GM18511 (cell line): Measurements from ENCODE around the gene SLC25A51.

ENCODE experiments used
- ATAC-seq: cut with Tn5 transposase; IDR thresholded peaks from one replicate; pipeline ENCODE4 v1.9.1; 2021; ENCODE audit warnings: mild to moderate bottlenecking, moderate library complexity; ENCODE audit not compliant: unreplicated experiment

The SLC25A51 gene

GRCh38 chr9:37938121-37938891, 34.4 kb upstream of the SLC25A51 start:
- no peak for ATAC-seq

DNA sequence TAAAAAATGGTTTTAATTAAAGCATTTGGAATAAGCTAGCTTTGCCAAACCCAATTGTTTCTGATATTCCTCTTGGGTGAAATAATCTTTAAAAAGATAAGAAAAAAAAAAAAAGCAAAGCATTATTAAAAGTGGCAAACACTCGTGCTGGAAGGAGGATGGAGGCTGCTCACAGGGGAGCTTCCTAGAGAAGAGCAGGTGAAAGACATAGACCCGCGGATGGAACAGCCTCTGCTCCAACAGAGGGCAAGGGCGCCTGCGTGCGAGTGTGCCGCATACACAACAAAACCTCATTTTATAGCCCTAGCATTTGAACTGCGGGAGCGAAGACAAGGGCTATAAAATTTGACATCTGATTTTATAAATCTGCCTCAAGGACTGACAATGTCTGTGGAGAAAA, 33.4 kb upstream of the SLC25A51 start:
- ATAC-seq, result no peak

GRCh38 chr9:37936965-37937364, 33.0 kb upstream of the SLC25A51 start:
- no peak for ATAC-seq

DNA sequence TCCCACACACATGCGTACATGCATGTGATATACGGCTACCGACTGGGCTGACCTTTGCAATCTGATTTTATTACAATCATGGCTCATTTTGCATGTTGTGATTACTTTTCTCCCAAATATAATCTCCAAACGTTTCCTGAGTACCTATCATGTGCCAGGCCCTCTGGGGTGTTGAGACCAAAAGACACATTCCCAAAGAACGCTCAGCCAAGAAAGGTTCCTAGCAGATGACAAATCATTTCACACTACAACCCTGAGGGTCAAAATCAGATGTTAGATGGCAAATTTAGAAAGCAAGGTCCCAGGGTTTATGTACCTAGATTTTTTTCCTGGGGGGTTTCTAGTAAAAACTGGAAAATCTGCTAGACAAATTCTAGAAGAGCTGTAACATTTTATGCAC, 32.4 kb upstream of the SLC25A51 start:
- ATAC-seq, result no peak

GRCh38 chr9:37935096-37935495, 31.2 kb upstream of the SLC25A51 start:
- no peak for ATAC-seq

DNA sequence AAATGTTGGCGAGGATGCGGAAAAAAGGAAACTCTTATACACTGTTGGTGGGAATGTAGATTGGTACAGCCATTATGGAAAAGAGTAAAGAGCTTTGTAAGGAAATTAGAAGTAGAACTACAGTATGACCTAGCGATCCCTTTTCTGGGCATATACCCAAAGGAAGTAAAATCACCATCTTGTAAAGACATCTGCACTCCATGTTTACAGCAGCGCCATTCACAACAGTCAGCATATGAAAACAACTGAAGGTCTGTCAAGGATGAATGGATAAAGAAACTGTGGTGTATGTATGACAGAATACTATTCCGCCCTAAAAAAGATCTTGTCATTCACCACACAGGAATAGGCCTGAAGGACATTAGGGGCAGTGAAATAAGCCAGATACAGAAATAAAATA, 27.7 kb upstream of the SLC25A51 start:
- ATAC-seq, result no peak

DNA sequence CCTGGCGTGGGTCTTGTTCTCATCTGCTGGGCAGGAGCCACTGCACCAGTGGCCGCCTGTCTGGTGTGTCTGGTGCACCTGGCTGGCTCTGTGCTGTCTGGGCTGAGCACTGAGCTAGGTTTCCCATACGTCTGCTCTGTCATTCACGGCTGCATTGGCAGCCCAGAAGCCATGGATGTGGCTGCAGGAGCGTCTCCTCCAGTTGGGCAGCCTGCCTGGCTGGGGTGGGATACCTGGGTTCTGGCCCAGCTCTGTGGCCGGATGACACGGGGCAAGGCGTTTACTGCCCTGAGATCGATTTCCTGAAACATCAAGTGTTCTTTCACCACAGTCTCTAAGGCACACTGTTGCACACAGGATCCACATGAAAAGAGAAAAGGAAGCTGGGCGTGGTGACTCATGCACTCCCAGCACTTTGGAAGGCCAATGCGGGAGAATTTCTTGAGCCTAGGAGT, 25.5 kb upstream of the SLC25A51 start:
- ATAC-seq, result no peak

GRCh38 chr9:37928552-37929430, 24.9 kb upstream of the SLC25A51 start:
- ATAC-seq, result no peak

GRCh38 chr9:37927601-37928551, 23.9 kb upstream of the SLC25A51 start:
- no peak for ATAC-seq

DNA sequence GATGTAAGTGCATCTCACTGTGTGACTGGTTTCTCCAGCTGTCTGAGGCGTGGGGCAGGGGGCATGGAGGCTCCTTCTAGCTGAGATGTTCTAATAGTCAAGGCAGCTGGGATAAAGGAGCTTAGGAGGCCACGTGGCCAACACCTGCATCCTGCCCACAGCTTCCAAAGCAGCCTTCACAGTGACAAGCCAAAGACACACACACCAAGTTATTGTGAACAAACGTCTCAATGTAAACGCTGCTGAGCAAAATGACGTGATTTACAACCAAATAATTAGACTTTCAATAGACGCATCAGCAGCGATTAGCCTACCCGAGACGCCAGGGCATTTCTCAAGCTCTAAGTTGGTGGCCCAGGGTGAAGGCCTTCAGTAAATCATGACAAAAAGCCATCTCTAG, 23.2 kb upstream of the SLC25A51 start:
- no peak for ATAC-seq

DNA sequence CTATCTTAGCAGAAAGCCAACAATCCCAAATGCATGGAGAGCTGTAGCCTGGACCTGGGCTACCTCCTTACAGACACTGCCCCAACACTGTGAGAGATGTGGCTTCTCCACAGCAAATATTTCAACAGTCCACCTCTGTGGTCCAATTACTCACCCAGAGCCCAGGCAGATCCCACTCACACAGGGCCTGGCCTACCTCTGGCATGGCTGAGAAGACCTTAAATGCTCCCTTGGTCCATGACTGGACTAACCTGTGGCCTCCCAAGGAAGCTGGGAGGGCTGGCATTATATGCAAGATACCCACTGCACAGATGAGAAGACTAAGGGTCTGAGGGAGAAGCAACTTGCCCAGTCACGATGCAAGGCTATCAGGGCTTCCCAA, 22.8 kb upstream of the SLC25A51 start:
- ATAC-seq, result no peak

DNA sequence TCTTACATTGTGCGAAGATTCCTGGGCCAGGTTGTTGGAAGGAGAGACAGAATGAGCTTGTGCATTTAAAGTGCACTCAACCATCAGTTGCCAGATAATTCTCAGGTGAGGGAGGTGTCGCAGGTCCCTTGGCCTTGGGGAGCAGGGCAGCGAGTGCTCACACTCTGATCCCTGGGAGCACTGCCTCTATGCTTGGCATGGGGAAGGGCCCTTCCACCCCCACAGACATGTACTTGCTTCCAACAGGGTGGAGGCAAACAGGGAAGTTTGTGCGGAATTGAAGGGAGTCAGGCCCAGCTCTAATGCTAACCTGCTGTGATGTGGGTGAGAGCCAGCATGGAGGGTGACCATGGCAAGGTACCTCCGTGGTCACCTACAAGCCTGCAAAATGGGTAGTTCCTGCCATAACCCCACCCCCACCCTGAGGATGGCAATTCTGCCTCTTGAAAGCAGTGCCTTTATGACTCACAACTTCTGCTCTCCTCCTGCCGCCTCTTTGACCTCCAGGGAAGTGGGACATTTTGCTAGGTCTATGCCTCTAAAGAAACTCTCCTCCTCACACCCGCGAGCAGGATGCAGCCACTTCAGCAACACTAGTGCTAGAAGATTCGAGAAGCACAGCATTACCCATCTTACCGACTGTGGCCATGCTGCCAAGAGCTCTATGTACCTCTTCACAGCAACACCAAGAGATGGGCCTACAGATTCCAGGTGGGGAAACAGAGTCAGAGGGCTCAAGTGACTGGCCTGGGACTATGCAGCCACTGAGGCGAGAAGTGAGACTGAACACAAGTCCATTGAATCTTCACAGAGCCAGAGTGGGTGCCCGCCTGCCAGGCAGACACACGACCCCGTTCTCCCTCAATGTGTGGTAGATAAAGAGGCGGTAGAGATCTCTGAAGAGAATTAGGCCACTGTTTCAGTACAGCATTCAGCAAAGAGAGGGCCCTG, 22.1 kb upstream of the SLC25A51 start:
- ATAC-seq, result no peak

DNA sequence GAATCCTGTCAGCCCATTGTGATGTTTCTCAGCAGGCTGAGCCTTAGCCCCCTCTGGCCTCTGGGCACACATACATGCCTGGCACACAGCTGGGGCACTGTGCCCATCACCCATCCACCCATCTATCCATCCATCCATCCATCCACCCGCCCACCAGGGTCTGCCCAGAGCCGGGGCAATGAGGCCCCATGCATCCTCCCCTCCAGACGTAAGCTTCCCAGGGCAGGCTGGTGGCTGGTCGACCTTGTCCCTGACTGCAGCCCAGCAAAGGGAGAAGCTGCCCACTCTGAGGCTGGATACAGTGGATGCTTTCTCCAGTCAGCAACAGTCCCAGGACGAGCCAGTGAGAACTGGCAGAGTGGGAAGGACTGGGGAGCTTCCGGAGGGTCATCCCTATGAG, 21.1 kb upstream of the SLC25A51 start:
- ATAC-seq, result no peak

DNA sequence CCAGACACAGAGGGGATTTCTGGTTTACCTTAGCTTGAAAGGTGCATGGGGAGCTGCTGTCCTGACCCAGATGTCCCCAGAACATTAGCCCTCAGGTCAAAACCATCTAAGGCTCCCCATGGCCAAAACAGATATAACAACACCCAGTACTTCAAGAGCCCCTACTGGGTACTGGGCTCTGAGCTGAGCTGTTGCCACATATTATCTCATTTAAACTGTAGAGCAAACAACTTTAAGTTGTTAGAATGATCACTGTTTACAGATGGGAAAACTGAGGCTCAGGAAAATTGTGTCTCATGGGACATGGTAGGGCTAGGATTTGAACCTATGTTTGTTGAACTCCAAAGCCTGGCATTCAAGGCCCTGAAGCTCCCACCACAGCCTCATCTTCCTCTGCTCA, 20.6 kb upstream of the SLC25A51 start:
- no peak for ATAC-seq

GRCh38 chr9:37923796-37924427, 20.0 kb upstream of the SLC25A51 start:
- ATAC-seq, result no peak

GRCh38 chr9:37923118-37923795, 19.3 kb upstream of the SLC25A51 start:
- ATAC-seq, result no peak

- ATAC-seq, result no peak
Observed at GRCh38 chr9:37922363-37923117, 18.6 kb upstream of the SLC25A51 start.
